Fibroblast of mammary gland (primary cell): ENCODE measurements around the gene TULP4.

Source experiments
- DNase-seq: peaks from one replicate; pipeline ENCODE4 v3.0.0-alpha.2; 2010; ENCODE audit warnings: low read depth
- H3K4me3 ChIP-seq: 2 replicates; pipeline ENCODE4 v1.5.1; 2011; ENCODE audit warnings: low read depth, mild to moderate bottlenecking, low read length, moderate library complexity; ENCODE audit not compliant: control insufficient read depth
- CTCF ChIP-seq: conservative IDR thresholded peaks from 2 replicates; pipeline ENCODE4 v1.5.1; 2011; ENCODE audit warnings: low read depth, low read length, inconsistent platforms; ENCODE audit not compliant: control insufficient read depth, insufficient read depth

TULP4 gene

GRCh38 chr6:158284007-158284875, 28.0 kb upstream of the TULP4 start:
- peak; percentile 62 for DNase-seq
- TF ChIP-seq CTCF, result no peak
- H3K4me3 ChIP-seq, result no peak overlapping the region

GRCh38 chr6:158284876-158285655, 27.2 kb upstream of the TULP4 start:
- TF ChIP-seq CTCF, result no peak
- DNase-seq, result peak; percentile 2
- no peak overlapping the region for H3K4me3 ChIP-seq

- H3K4me3 ChIP-seq, result no peak overlapping the region
- DNase-seq, result peak; percentile 17
- TF ChIP-seq CTCF, result no peak
Measured at GRCh38 chr6:158285656-158286021, 26.6 kb upstream of the TULP4 start.

- TF ChIP-seq CTCF, result no peak
- peak; percentile 61 for DNase-seq
- no peak overlapping the region for H3K4me3 ChIP-seq
Measured at GRCh38 chr6:158286413-158286812, 25.9 kb upstream of the TULP4 start.

- no peak for DNase-seq
- no peak overlapping the region for H3K4me3 ChIP-seq
- no peak for TF ChIP-seq CTCF
Measured at GRCh38 chr6:158287047-158287446, 25.2 kb upstream of the TULP4 start.

GRCh38 chr6:158290040-158290439, 22.2 kb upstream of the TULP4 start:
- no peak overlapping the region for H3K4me3 ChIP-seq
- DNase-seq, result no peak
- no peak for TF ChIP-seq CTCF
